ENCODE measurements around the gene CLPSL2.
A peak's percentile ranks its signal among the peaks of the same experiment; 100 is the strongest.
"Not testable (repeated sequence)": the region's sequence is repeated elsewhere in the genome, so short reads cannot be mapped to it uniquely, and the experiment has no call there.

CLPSL2 gene

GRCh38 chr6:35776364-35777215, at the start of gene CLPSL2:
TSS of gene CLPSL2 (plus strand) at chr6:35776598. CDS start at chr6:35776619, 21 bp downstream.
- DNase-seq = peak; percentile 31
- in situ Hi-C loops (cut with HindIII; ENCODE audit: low pct_ligation_motif_present, low pct_unique_long_range_greater_than_20kb, low sequenced_read_pairs) = no loop called here

- peak; percentile 64 for DNase-seq
- in situ Hi-C loops (cut with HindIII; ENCODE audit: low pct_ligation_motif_present, low pct_unique_long_range_greater_than_20kb, low sequenced_read_pairs) = loop anchor here (25.0 kb wide), 1 partner anchor 165 kb away; no protein-coding TSS in a partner anchor
Measured at GRCh38 chr6:35727231-35727934, 49.0 kb upstream of the CLPSL2 start.

- in situ Hi-C loops (cut with HindIII; ENCODE audit: low pct_ligation_motif_present, low pct_unique_long_range_greater_than_20kb, low sequenced_read_pairs) = loop anchor here (25.0 kb wide), 1 partner anchor 166 kb away; no protein-coding TSS in a partner anchor
- DNase-seq = peak; percentile 85
Measured at GRCh38 chr6:35727935-35728682, 48.3 kb upstream of the CLPSL2 start.

GRCh38 chr6:35728683-35729678, 47.4 kb upstream of the CLPSL2 start:
- no peak for DNase-seq
- in situ Hi-C loops (cut with HindIII; ENCODE audit: low pct_ligation_motif_present, low pct_unique_long_range_greater_than_20kb, low sequenced_read_pairs) = loop anchor here (25.0 kb wide), 1 partner anchor 167 kb away; no protein-coding TSS in a partner anchor

- in situ Hi-C loops (cut with HindIII; ENCODE audit: low pct_ligation_motif_present, low pct_unique_long_range_greater_than_20kb, low sequenced_read_pairs) = loop anchor here (25.0 kb wide), 1 partner anchor 167 kb away; no protein-coding TSS in a partner anchor
- no peak for DNase-seq
Measured at GRCh38 chr6:35729722-35730121, 46.7 kb upstream of the CLPSL2 start.

- in situ Hi-C loops (cut with HindIII; ENCODE audit: low pct_ligation_motif_present, low pct_unique_long_range_greater_than_20kb, low sequenced_read_pairs) = loop anchor here (25.0 kb wide), 1 partner anchor 169 kb away; no protein-coding TSS in a partner anchor
- no peak for DNase-seq
Measured at GRCh38 chr6:35730745-35731413, 45.5 kb upstream of the CLPSL2 start.

- in situ Hi-C loops (cut with HindIII; ENCODE audit: low pct_ligation_motif_present, low pct_unique_long_range_greater_than_20kb, low sequenced_read_pairs) = loop anchor here (25.0 kb wide), 1 partner anchor 169 kb away; no protein-coding TSS in a partner anchor
- peak; percentile 84 for DNase-seq
Measured at GRCh38 chr6:35731414-35731735, 45.0 kb upstream of the CLPSL2 start.

- in situ Hi-C loops (cut with HindIII; ENCODE audit: low pct_ligation_motif_present, low pct_unique_long_range_greater_than_20kb, low sequenced_read_pairs) = loop anchor here (25.0 kb wide), 1 partner anchor 170 kb away; no protein-coding TSS in a partner anchor
- peak; percentile 82 for DNase-seq
Measured at GRCh38 chr6:35731736-35732532, 44.5 kb upstream of the CLPSL2 start.

- DNase-seq = no peak
- in situ Hi-C loops (cut with HindIII; ENCODE audit: low pct_ligation_motif_present, low pct_unique_long_range_greater_than_20kb, low sequenced_read_pairs) = loop anchor here (25.0 kb wide), 1 partner anchor 171 kb away; no protein-coding TSS in a partner anchor
Measured at GRCh38 chr6:35733633-35734032, 42.8 kb upstream of the CLPSL2 start.

GRCh38 chr6:35734319-35734718, 42.1 kb upstream of the CLPSL2 start:
- in situ Hi-C loops (cut with HindIII; ENCODE audit: low pct_ligation_motif_present, low pct_unique_long_range_greater_than_20kb, low sequenced_read_pairs) = loop anchor here (25.0 kb wide), 1 partner anchor 172 kb away; no protein-coding TSS in a partner anchor
- DNase-seq = not testable (repeated sequence)

GRCh38 chr6:35735452-35735851, 40.9 kb upstream of the CLPSL2 start:
- in situ Hi-C loops (cut with HindIII; ENCODE audit: low pct_ligation_motif_present, low pct_unique_long_range_greater_than_20kb, low sequenced_read_pairs) = loop anchor here (25.0 kb wide), 1 partner anchor 173 kb away; no protein-coding TSS in a partner anchor

GRCh38 chr6:35736253-35736894, 40.0 kb upstream of the CLPSL2 start:
- in situ Hi-C loops (cut with HindIII; ENCODE audit: low pct_ligation_motif_present, low pct_unique_long_range_greater_than_20kb, low sequenced_read_pairs) = loop anchor here (25.0 kb wide), 1 partner anchor 174 kb away; no protein-coding TSS in a partner anchor
- peak; percentile 59 for DNase-seq

More at GRCh38 chr6:35735452-35735851, 40.9 kb upstream of the CLPSL2 start:
- no peak for DNase-seq

GRCh38 chr6:35736982-35737412, 39.4 kb upstream of the CLPSL2 start, which contains the start of gene ARMC12:
TSS of gene ARMC12 (plus strand) at chr6:35737032. CDS start at chr6:35737109, 77 bp downstream.
- in situ Hi-C loops (cut with HindIII; ENCODE audit: low pct_ligation_motif_present, low pct_unique_long_range_greater_than_20kb, low sequenced_read_pairs) = loop anchor here (25.0 kb wide), 1 partner anchor 175 kb away; no protein-coding TSS in a partner anchor
- DNase-seq = no peak

- DNase-seq = peak; percentile 76
- in situ Hi-C loops (cut with HindIII; ENCODE audit: low pct_ligation_motif_present, low pct_unique_long_range_greater_than_20kb, low sequenced_read_pairs) = loop anchor here (25.0 kb wide), 1 partner anchor 175 kb away; no protein-coding TSS in a partner anchor
Measured at GRCh38 chr6:35737413-35738211, 38.8 kb upstream of the CLPSL2 start.
